HG03045 (cell line): ENCODE data around the gene MAP3K2.
A peak's percentile ranks its signal among the peaks of the same experiment; 100 is the strongest.

Experiments used
- ATAC-seq: cut with Tn5 transposase; IDR thresholded peaks from one replicate; pipeline ENCODE4 v1.9.1; 2021; ENCODE audit warnings: mild to moderate bottlenecking, moderate library complexity; ENCODE audit not compliant: unreplicated experiment

MAP3K2 gene

DNA sequence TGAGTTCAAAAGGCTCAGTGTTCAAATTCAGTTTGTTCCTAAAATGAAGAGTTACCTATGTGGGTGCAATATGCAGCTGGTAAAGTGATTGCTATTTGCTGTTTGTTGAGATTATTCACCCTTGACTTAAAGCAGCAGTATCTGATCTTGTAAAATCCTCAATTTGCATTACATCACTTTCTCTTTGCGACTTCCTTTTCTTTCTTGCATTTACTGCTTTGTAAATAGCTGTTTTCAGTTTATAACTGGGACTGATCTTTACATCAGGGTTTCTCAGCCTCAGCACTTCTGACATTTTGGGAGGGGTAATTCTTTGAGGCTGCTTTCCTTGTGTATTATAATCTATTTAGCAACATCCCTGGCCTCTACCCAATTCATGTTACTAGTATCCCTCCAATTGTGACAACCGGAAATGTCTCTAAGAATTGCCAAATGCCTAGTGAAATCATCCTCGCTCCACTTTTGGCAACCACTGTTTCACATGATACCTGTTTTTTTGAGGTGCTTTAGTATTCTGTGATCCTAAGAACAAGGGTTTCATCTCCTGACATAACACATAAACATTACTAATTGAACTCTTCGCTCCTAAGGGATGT, 81.7 kb downstream of the MAP3K2 start:
- ATAC-seq: no peak

DNA sequence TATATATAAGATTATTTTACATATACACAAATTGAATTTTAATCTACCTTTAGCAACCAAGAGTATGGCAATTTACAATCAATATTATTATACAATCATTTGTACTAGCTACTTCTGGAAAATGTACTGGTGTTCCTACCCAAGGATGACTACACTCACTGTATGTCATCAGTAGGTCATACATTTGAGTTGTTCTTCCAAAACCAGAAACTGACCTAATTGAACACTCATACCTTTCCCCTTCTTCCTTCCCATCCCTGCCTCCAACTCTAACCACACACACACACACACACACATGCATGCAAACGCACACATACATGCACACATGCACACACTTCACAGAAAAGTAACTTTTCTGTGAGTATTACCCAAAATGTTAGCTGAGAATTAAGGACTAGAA, 85.6 kb downstream of the MAP3K2 start:
- no peak for ATAC-seq

DNA sequence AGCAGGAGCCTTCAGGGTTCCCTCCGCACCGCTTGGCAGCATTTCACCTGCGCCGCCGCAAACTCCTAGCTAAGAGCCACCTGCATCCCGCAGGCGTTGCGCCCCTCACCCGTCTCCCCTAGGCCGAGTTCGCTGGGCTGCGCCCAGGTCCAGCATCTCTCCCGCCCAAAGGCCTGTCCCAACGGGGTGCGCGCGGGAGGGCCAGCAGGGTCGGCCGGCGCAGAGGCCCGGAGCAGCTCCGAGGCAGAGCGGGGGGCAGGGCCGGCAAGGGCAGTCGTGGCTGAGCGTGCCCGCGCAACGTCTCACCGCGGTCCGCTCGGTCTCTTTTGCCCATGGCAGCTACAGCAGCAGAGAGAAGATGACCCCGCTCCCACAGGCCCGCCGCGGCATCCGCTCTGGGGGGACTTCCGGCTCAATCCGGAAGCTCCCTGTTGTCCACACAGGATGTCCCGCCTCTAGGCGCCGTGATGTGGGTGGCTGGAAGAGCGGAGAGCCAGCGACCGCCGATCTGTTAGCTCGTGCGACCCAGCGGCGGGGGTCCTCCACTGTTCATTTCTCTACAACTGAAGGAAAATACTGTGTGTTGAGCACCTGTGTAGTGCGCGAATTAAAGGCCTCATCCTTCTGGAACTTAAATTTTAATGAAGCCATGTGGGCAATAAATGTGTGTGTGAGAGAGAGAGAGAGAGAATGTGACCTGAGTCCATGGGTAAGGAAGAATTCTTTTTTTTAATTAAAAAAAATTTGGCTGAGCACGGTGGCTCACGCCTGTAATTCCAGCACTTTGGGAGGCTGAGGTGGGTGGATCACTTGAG, 93.8 kb downstream of the MAP3K2 start, which contains the start of gene ERCC3:
TSS of gene ERCC3 (minus strand) at position 397 of the 815 bp plus-strand sequence. CDS start at position 334, 63 bp downstream.
- peak; percentile 96 for ATAC-seq

DNA sequence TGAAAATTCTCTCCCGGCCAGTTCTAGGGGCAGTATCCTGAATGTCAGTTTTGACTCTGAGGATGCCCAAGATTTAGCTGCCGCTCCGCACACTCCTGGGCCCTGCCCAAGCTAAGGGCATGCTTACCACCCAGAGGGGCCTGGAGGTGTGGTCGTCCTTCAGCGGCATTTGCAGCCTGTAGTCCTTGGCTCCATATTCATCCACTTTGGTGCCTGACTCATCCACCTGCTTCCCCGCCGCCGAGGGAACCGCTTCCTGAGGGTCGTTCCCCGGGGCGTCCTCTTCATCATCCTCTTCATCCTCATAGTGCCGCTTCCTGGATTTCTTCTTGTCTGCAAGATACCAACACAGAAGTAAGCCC, 94.4 kb downstream of the MAP3K2 start:
- peak; percentile 2 for ATAC-seq

DNA sequence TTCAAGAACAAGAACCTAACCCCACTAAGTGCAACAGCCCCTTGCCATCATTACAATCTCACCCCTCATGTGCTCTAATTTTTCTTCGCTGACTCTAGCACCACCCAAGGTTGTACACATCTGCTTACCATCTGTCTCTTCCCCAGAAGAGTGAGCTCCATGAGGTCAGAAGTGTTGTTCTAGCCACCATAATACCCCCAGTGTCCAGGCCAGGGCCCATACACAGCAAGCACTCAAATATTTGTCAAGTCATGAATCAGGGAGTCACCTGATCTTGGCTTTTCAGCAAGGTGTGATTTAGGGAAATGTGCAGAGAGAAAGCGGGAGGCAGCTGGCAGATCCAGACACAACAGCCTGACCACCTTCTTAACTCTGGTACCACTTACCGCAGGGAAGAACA, 99.5 kb downstream of the MAP3K2 start:
- no peak for ATAC-seq

DNA sequence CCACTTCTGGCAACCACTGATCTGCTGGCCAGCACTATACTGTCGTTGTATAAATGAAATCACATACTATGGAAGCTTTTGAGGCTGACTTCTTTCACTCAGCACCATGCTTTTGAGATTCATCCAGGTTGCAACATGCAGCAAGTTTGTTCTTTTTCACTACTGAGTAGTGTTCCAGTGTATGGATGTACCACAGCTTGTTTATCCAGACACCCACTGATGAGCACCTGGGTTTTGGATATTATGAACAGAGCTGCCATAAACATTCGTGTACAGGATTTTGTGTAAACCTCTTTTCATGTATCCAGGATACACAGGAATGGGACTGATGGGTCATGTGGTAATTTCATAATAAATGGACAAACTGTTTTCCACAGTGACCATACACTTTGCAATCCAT, 104.5 kb downstream of the MAP3K2 start:
- ATAC-seq: no peak

DNA sequence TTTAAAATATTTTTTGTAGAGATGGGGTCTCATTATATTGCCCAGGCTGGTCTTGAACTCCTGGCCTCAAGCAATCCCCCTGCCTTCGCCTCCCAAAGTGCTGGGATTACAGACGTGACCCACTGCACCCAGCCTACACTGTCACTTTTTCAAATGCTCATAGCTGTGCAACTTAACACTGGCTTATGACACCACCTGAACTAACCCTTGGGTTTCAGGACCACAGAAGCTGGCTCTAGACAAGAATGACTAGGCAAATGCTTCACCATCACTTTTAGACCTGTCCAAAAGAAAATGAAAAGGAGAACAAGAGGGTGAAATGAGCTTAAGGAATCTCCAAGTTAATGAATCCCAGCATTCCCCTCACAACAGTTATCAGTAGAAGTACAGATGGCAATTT, 107.1 kb downstream of the MAP3K2 start:
- no peak for ATAC-seq

DNA sequence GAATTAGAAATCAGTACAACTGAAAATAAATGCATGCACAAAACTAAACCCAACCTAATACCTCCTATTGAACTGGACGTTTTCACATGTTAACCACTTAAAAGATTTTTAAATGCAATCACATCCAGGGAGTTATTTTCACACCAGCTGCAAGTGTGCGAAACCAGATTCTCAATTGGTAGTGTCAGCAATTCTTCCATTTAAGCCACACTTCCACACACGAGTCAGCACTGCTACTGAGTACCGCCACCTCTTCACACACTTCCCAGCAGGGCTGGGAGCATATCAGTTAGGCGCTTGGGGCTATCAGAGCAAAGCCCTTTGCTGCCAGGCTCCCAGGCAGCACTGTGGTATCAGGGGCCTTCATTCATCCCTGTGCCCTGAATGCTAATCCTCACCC, 108.0 kb downstream of the MAP3K2 start:
- no peak for ATAC-seq

DNA sequence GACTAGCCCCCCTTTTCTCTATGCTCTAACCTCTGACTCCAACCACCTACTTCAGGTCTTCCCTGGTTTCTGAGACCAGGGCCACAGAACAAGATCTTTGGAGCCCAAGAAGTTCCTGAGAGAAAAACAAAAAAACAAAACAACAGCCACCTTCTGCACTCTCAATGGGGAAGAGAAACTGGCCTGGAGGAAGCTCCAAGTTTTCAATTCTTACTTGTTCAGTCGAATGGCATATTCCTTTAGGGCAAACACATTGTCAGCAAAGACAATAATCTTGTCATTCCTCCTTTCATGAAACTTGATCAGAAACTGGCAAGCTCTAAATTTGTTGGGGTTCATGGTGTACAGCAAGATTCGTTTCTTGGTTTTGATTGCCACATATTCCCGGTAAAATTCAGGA, 108.8 kb downstream of the MAP3K2 start:
- ATAC-seq: no peak

DNA sequence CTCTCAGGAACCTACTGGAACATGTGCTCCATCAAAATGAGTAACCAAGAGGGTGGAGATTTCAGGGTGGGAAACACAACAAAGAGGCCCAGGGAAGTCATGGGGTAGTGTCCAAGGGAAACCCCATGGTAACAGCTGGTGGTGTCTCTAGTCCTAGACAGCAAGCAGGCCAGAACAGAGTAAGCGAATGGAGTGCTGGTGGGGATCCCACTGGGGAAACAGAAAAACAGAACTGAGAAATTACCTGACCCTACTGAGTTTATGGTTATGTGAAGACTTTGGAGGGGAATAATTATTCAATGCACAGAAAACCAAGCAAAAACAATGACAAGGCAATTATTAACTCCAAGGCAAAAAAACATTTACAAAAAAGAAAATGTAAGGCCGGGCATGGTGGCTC, 110.7 kb downstream of the MAP3K2 start:
- peak; percentile 68 for ATAC-seq

DNA sequence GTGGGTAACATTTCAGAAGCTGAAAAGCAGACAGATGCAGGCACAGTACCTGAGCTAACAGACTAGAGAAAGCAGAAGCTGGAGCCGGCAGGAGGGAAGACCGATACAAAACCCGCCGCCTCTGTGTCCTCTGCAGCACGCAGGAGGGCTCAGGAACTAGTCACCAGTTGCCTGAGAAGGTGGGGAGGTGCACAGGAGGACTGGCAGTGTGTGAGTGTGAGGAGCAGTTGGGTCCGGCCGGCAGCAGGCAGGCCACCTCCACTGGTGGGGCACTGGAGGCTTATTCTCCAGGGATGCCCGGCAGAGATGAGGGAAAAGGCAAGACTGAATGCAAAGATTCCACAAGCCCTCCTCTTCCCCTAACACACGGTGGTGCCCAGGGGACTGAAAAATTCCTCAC, 112.0 kb downstream of the MAP3K2 start:
- no peak for ATAC-seq

DNA sequence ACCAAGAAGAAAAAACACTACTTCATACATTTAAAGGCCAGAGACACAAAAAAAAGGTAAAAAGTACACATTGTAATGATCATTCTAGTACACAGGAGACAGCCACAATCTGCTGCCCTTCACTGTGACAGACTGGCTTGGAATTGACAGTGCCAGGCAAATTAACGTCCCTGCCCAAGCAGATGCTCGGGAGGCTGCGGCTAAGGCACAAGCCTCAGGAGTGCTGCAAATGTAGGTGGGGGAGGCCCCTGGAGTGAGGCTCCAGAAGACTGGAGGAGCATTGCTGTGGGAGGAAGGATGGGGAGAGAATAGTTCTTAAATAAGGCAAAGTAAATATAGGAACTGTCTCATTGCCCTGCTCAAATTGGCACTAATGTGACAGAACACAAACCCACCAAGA, 112.4 kb downstream of the MAP3K2 start:
- ATAC-seq: no peak

DNA sequence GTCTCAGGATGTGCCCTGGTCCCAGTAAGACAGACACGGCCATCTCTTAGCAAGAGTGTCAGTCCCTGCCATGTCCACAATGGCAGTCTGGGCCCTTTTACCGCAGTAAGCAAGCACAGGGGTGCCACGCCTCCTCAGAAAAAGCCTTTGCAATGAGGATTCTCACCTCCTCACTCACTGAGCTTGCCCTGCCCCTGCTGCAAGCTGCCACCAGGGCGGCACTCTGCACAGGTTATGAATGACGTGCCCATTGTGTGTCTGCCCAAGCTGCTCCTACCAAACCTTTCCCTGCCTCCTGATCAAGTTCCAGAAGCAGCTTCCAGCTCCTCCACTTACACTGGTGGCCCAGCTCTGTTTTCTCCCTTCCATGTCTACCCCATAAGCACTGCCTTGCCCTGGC, 117.1 kb downstream of the MAP3K2 start:
- ATAC-seq: no peak

DNA sequence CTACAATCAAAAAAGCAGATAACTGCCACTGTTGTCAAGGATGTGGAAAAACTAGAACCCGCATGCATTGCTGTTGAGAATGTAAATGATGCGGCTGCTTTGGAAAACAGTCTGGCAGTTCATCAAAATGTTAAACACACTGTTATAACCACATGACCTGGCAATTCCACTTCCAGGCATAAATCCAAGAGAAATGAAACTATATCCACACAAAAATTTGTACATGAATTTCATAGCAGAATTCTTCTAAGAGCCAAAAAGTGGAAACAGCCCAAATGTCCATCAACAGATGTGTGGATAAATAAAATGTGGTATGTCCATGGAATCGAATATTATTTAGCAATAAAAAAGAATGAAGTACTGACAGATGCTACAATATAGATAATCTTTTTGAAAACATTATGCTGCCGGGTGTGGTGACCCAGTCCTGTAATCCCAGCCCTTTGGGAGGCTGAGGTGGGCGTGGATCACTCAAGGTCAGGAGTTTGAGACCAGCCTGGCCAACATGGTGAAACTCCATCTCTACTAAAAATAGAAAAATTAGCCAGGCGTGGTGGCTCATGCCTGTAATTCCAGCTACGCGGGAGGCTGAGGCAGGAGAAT, 125.9 kb downstream of the MAP3K2 start:
- ATAC-seq: no peak

DNA sequence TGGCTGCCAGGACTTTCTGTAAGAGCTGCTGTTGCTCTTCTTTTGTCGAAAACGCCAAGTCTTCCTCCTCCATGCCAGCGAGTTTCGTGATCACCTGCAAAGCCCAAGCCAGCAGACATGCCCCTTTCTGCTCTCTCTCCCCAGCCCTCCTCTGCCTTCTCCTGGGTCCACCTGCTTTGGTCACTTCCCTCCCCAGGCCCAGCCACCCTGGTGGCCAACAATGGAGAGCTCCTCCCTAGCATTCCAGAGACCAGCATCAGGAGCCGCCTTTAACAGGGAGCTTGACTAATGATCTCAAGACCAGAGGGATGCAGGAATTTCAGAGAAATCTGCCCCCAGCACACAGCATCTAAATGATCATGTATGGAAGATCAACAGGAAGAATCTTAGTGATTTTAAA, 128.4 kb downstream of the MAP3K2 start:
- no peak for ATAC-seq

DNA sequence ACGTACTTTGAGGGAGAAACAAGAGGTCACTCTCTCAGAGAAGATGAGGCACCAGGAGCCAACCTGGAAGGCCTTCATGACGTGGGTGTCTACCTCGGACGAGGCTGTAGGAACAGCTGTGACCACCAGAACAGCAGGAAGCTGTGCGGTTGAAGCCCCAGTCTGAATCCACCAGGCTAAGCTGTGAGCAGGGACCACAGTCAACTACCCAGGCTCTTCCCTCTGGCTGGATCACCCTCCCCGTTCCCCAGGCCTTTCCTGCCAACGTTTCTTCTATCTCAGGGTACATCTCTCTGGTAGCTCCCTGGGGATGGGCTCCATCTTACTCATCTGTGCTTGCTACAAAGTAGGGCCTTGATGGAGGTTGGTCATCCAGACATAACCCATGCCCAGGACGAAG, 130.9 kb downstream of the MAP3K2 start:
- no peak for ATAC-seq

DNA sequence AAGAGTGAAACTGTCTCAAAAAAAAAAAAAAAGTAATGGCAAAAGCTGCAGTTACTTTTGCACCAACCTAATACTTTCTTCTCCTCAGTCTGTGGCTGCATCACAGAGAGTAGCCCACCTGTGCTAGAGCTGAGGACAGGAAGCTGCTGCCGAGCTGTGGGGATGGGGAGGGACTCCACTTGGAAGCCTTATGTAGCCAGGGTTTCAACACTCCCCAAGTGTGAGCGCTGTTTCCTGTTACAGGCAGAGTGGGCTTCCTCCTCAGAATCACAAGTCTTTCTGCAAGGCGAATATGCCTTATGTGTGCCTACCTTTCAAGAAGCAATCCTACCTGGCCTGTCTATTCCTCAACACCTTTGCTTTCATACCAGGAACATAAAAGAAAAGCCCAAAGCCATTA, 131.4 kb downstream of the MAP3K2 start:
- no peak for ATAC-seq

DNA sequence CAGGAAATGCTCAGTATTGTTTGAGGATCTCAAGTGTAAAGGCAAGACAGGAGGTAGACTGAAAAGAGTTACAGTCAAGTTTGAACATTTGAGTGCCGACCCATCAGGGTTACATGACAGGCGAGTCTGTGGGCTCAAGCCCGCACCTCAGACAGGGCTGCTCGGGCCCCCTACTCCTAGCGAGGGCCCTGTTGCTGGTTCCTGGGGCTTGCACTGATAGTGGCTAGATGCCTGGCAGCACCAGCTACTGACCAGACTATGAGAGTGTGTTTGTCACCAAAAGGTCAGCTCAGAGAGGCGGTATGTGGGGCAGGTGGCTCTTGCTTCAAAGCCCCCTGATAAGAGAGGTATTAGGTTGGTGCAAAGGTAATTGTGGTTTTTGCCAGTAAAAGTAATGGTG, 132.1 kb downstream of the MAP3K2 start:
- ATAC-seq: no peak

DNA sequence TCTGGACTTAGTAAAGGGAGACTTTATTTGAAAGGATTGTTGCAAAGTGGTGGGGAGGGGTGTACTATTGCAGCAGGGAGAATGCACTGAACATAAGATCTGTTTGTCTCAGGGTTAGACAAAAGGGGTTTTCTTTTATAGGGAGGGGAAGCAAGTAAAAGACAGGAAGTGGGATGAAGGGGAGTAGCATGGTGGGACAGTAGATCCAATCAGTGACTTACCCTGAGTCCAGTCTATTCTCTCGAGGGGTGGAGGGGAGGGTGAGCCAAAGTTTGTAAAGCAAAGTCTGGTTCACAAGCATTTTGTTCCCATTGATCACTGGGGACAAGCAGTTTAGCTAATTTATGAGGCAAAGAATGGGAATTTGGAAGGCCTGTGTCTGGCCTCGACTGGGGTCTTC, 132.6 kb downstream of the MAP3K2 start:
- ATAC-seq: no peak

DNA sequence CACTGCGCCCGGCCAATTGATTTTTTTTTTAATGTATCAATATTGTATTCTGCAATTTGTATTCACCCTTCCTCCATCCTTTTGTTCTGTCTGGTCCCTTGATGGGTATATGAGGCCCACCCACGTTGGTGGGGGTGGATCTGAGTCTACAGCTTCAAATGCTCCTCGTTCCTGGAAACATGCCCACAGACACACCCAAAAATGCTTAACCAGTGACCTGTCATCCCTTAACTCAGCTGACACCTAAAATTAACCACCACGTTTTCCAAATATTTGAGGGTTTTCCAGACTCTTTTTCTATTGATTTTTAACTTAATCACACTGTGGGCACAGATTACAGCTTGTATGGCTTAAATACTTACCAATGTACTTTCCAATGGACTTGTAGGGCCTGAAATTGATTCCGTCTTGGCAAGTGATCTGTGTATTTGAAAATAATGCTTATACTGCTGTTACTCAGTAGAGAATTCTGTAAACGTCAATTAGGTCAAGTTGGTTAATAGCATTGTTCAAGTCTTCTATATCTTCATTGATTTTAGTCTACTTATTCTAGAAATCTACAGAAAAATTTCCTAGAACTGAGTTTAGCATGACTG, 133.3 kb downstream of the MAP3K2 start:
- ATAC-seq: no peak
